RWPE2 (cell line): ENCODE results near the gene SQOR.

ENCODE experiments used
- ATAC-seq: fragments of 200-7000 bp; cut with Tn5 transposase; 3 replicates; pipeline ENCODE4 v1.9.1; 2021; ENCODE audit warnings: low read depth
- DNase-seq: peaks from one replicate; pipeline ENCODE4 v3.0.0-alpha.2; 2020; ENCODE audit warnings: low spot score
- H3K27ac ChIP-seq: fragments of 450-650 bp; 2 replicates; pipeline ENCODE4 v1.5.1; 2017; ENCODE audit warnings: mild to moderate bottlenecking; ENCODE audit not compliant: poor library complexity, severe bottlenecking
- H3K27me3 ChIP-seq: fragments of 250-450 bp; sonication (Bioruptor Pico); 2 replicates; pipeline ENCODE4 v1.5.1; 2021; ENCODE audit warnings: mild to moderate bottlenecking, moderate library complexity; ENCODE audit not compliant: insufficient read depth, poor library complexity, severe bottlenecking
- H3K36me3 ChIP-seq: fragments of 250-450 bp; sonication (Bioruptor Pico); 2 replicates; pipeline ENCODE4 v1.5.1; 2020; ENCODE audit warnings: low read depth, mild to moderate bottlenecking, moderate library complexity
- H3K4me1 ChIP-seq: fragments of 250-450 bp; sonication (Bioruptor Pico); 2 replicates; pipeline ENCODE4 v1.5.1; 2021; ENCODE audit warnings: mild to moderate bottlenecking, moderate library complexity; ENCODE audit not compliant: insufficient read depth, poor library complexity, severe bottlenecking
- H3K4me3 ChIP-seq: fragments of 250-450 bp; sonication (Bioruptor Pico); 2 replicates; pipeline ENCODE4 v1.5.1; 2021; ENCODE audit warnings: mild to moderate bottlenecking, moderate library complexity; ENCODE audit not compliant: severe bottlenecking
- H3K9me3 ChIP-seq: fragments of 250-450 bp; sonication (Bioruptor Pico); 2 replicates; pipeline ENCODE4 v1.5.1; 2021; ENCODE audit warnings: mild to moderate bottlenecking, moderate library complexity; ENCODE audit not compliant: severe bottlenecking
- TF ChIP-seq, protein P1 (sequence below): fragments of 450-650 bp; IDR thresholded peaks from one replicate; pipeline ENCODE4 v1.5.1; 2017; ENCODE audit warnings: mild to moderate bottlenecking, moderate library complexity; ENCODE audit not compliant: poor library complexity, severe bottlenecking

The SQOR gene

GRCh38 chr15:45719490-45719889, 84.7 kb downstream of the SQOR start:
- H3K9me3 ChIP-seq, result no peaks in the 10 kb centered on the region
- H3K4me1 ChIP-seq, result peaks cover 3% of the 10 kb centered on the region
- ATAC-seq (no peak), DNase-seq (no peak)
- TF ChIP-seq, protein P1, sequence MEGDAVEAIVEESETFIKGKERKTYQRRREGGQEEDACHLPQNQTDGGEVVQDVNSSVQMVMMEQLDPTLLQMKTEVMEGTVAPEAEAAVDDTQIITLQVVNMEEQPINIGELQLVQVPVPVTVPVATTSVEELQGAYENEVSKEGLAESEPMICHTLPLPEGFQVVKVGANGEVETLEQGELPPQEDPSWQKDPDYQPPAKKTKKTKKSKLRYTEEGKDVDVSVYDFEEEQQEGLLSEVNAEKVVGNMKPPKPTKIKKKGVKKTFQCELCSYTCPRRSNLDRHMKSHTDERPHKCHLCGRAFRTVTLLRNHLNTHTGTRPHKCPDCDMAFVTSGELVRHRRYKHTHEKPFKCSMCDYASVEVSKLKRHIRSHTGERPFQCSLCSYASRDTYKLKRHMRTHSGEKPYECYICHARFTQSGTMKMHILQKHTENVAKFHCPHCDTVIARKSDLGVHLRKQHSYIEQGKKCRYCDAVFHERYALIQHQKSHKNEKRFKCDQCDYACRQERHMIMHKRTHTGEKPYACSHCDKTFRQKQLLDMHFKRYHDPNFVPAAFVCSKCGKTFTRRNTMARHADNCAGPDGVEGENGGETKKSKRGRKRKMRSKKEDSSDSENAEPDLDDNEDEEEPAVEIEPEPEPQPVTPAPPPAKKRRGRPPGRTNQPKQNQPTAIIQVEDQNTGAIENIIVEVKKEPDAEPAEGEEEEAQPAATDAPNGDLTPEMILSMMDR, result no peak
- no peak overlapping the region for H3K4me3 ChIP-seq
- H3K36me3 ChIP-seq, result no peaks in the 10 kb centered on the region
- no peak overlapping the region for H3K27ac ChIP-seq
- H3K27me3 ChIP-seq, result peaks cover 13% of the 10 kb centered on the region

DNA sequence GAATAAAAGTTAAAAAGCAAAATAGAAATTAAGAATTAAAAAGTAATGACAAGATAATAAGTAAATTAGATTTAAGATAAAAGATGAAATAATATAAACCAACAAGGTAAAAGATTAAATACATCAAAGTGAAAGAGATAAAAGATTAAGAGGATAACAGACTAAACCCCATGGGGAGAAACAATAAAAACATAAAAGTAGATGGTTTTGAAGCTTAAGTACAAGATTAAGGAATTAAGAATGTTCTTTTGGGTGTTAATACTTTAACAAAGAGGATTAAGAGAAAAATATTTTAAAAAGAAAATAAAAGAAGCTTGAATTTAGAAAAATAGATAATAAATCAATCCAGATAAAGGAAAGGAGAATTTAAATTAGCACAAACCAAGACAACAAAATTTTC, 85.4 kb downstream of the SQOR start:
- peaks cover 13% of the 10 kb centered on the region for H3K27me3 ChIP-seq

GRCh38 chr15:45728641-45729040, 93.8 kb downstream of the SQOR start:
- DNase-seq (no peak), ATAC-seq (no peak)
- H3K9me3 ChIP-seq, result no peaks in the 10 kb centered on the region
- H3K27ac ChIP-seq, result no peak overlapping the region
- TF ChIP-seq, protein P1, result no peak
- H3K27me3 ChIP-seq, result peaks cover 6% of the 10 kb centered on the region
- no peak overlapping the region for H3K4me3 ChIP-seq
- no peaks in the 10 kb centered on the region for H3K4me1 ChIP-seq
- H3K36me3 ChIP-seq, result no peaks in the 10 kb centered on the region

More for the DNA sequence above, 85.4 kb downstream of the SQOR start:
- no peak for ATAC-seq
- no peaks in the 10 kb centered on the region for H3K9me3 ChIP-seq
- H3K4me3 ChIP-seq, result no peak overlapping the region
- H3K4me1 ChIP-seq, result peaks cover 3% of the 10 kb centered on the region
- TF ChIP-seq, protein P1, result no peak
- H3K27ac ChIP-seq, result no peak overlapping the region
- no peaks in the 10 kb centered on the region for H3K36me3 ChIP-seq
- DNase-seq, result no peak

DNA sequence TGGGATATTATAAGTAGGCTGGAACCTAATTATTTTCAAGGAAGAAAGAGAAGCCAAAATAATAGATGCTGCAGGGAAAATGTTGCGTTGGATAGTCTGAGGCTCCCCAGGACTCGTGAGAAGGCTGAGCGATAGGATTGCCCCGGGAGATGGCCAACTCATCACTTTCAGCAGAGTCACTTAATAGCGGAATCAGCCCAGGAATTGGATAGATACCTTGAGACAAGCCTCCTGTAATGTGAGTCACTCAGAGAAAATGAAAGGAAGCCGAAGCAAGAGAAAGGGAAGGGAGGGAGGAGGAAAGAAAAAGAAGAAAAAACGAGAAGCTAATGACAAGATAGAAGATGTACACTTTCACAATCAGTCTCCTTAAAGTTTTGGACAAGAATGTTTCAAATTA, 94.3 kb downstream of the SQOR start:
- H3K4me3 ChIP-seq, result no peak overlapping the region
- TF ChIP-seq, protein P1, result no peak

GRCh38 chr15:45731343-45731742, 96.5 kb downstream of the SQOR start:
- TF ChIP-seq, protein P1, result no peak
- Histone ChIP-seq H3K27me3 (peaks cover 3% of the 10 kb centered on the region), H3K36me3 (no peaks in the 10 kb centered on the region), H3K4me1 (no peaks in the 10 kb centered on the region), H3K9me3 (no peaks in the 10 kb centered on the region), H3K4me3 (no peak overlapping the region), H3K27ac (no peak overlapping the region)
- ATAC-seq, result no peak
- DNase-seq, result no peak

More for the DNA sequence above, 94.3 kb downstream of the SQOR start:
- H3K4me1 ChIP-seq, result no peaks in the 10 kb centered on the region
- ATAC-seq (peak; percentile 80), DNase-seq (no peak)
- H3K27me3 ChIP-seq, result peaks cover 6% of the 10 kb centered on the region
- H3K9me3 ChIP-seq, result no peaks in the 10 kb centered on the region
- H3K27ac ChIP-seq, result no peak overlapping the region
- no peaks in the 10 kb centered on the region for H3K36me3 ChIP-seq
